ENCODE measurements around the gene KNOP1. TPM values are rescaled to one million over a fixed set of nuclear protein-coding genes. Genes with fewer than 3 reads are reported as not detected.
A peak's percentile ranks its signal among the peaks of the same experiment; 100 is the strongest.
"Not testable (repeated sequence)": the region's sequence is repeated elsewhere in the genome, so short reads cannot be mapped to it uniquely, and the experiment has no call there.

The KNOP1 gene
- total RNA-seq, 4 donors from 2014 or later, result 4.1 to 9.2 (median 5.5) TPM

DNA sequence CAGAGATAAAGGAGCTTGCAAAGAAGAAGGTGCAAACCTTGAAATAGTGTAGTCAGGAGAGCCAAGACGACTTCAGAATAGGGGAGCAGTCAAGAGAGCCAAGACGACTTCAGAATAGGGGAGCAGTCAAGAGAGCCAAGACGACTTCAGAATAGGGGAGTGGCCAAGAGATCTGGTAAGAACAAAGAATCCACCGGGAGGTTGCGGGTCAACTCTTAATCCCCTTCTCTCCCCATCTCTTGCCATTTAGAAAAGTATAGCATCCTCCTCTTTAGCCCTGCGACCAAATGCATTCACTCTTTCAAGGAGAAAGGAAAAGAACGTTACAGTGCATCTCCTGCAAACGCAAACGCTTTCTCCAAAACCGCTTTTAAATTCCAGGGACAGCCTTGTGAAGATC is 713 bp downstream of the KNOP1 start:
- in situ Hi-C loops (cut with MboI; ENCODE audit: low sequenced_read_pairs in 4 of 4), result no loop called here
- Histone ChIP-seq H3K27ac (peak overlapping the region; percentile 82 to 87 (median 86)), H3K36me3 (peaks cover 0 to 16% of the 10 kb centered on the region in 2 donors), H3K4me3 (peak overlapping the region; percentile 83 to 95 (median 94)), H3K4me1 (peaks cover 27% of the 10 kb centered on the region in 2 donors), H3K9me3 (no peaks in the 10 kb centered on the region), H3K27me3 (no peaks in the 10 kb centered on the region)
- TF ChIP-seq POLR2A (IDR thresholded peaks at IDR 0.05) (no peak), CTCF (IDR thresholded peaks at IDR 0.05 in 4 of 5, conservative IDR thresholded peaks at IDR 0.05 in 1 of 5) (no peak)
- intact Hi-C loops (cut with DNase I; ENCODE audit: low total_unique reads), result loop anchor here (5.0 kb wide), 1 partner anchor 195 kb away; the partner anchor contains the start of genes CCP110 and GDE1
- no peak for DNase-seq
- ATAC-seq, result no peak

- DNase-seq; ATAC-seq; H3K9me3 ChIP-seq; H3K27me3 ChIP-seq; in situ Hi-C loops (cut with MboI; ENCODE audit: low sequenced_read_pairs in 4 of 4): not testable (repeated sequence)
- intact Hi-C loops (cut with DNase I; ENCODE audit: low total_unique reads), result loop anchor here (5.0 kb wide), 1 partner anchor 194 kb away; the partner anchor contains the start of genes CCP110 and GDE1
- Histone ChIP-seq H3K36me3 (peaks cover 0 to 16% of the 10 kb centered on the region in 2 donors), H3K4me3 (peak overlapping the region; percentile 83 to 95 (median 94)), H3K4me1 (peaks cover 27% of the 10 kb centered on the region in 2 donors), H3K27ac (peak overlapping the region; percentile 82 to 87 (median 86))
Observed at GRCh38 chr16:19716728-19717127, 1.3 kb downstream of the KNOP1 start.

GRCh38 chr16:19716183-19716582 is 1.8 kb downstream of the KNOP1 start:
- peak overlapping the region in 1 of 4 donors; percentile 94 for H3K4me3 ChIP-seq
- DNase-seq, result no peak
- intact Hi-C loops (cut with DNase I; ENCODE audit: low total_unique reads) (loop anchor here (5.0 kb wide), 1 partner anchor 194 kb away; the partner anchor contains the start of genes CCP110 and GDE1), in situ Hi-C loops (cut with MboI; ENCODE audit: low sequenced_read_pairs in 4 of 4) (no loop called here)
- no peaks in the 10 kb centered on the region for H3K9me3 ChIP-seq
- peaks cover 0 to 16% of the 10 kb centered on the region in 2 donors for H3K36me3 ChIP-seq
- H3K27me3 ChIP-seq, result no peaks in the 10 kb centered on the region
- no peak for TF ChIP-seq POLR2A (IDR thresholded peaks at IDR 0.05)
- TF ChIP-seq CTCF (IDR thresholded peaks at IDR 0.05 in 4 of 5, conservative IDR thresholded peaks at IDR 0.05 in 1 of 5), result no peak
- H3K27ac ChIP-seq, result peak overlapping the region in 1 of 4 donors; percentile 87
- peaks cover 27% of the 10 kb centered on the region in 2 donors for H3K4me1 ChIP-seq
- ATAC-seq, result no peak

DNA sequence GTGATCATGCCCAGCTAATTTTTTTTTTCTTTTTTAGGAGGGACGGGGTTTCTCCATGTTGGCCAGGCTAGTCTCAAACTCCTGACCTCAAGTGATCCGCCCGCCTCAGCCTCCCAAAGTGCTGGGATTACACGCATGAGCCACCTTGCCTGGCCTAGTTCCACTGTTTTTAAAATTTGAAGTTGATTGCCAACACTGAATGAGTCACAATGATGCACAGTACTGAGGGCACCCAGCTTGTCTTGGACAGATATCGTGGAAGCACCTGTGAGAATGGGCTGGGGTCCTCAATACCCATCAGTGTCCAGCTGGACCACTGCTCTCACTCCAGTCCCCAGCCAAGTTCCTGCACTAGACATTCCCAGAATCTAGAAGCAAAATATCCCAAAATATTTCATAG is 2.5 kb downstream of the KNOP1 start:
- DNase-seq, result no peak
- in situ Hi-C loops (cut with MboI; ENCODE audit: low sequenced_read_pairs in 4 of 4), result no loop called here
- TF ChIP-seq POLR2A (IDR thresholded peaks at IDR 0.05) (no peak), CTCF (IDR thresholded peaks at IDR 0.05 in 4 of 5, conservative IDR thresholded peaks at IDR 0.05 in 1 of 5) (no peak)

GRCh38 chr16:19713697-19714096 is 4.3 kb downstream of the KNOP1 start:
- Histone ChIP-seq H3K27ac (no peak overlapping the region), H3K4me1 (peaks cover 17 to 20% of the 10 kb centered on the region in 2 donors), H3K27me3 (no peaks in the 10 kb centered on the region), H3K36me3 (peaks cover 0 to 16% of the 10 kb centered on the region in 2 donors), H3K4me3 (no peak overlapping the region), H3K9me3 (no peaks in the 10 kb centered on the region)
- ATAC-seq (no peak), DNase-seq (no peak)
- intact Hi-C loops (cut with DNase I; ENCODE audit: low total_unique reads), result no loop called here
- in situ Hi-C loops (cut with MboI; ENCODE audit: low sequenced_read_pairs in 4 of 4), result no loop called here
- no peak for TF ChIP-seq POLR2A (IDR thresholded peaks at IDR 0.05)
- no peak for TF ChIP-seq CTCF (IDR thresholded peaks at IDR 0.05 in 4 of 5, conservative IDR thresholded peaks at IDR 0.05 in 1 of 5)

More for the DNA sequence above, 2.5 kb downstream of the KNOP1 start:
- Histone ChIP-seq H3K4me1 (peaks cover 26 to 27% of the 10 kb centered on the region in 2 donors), H3K27me3 (no peaks in the 10 kb centered on the region), H3K27ac (no peak overlapping the region), H3K9me3 (no peaks in the 10 kb centered on the region), H3K36me3 (peaks cover 0 to 16% of the 10 kb centered on the region in 2 donors), H3K4me3 (no peak overlapping the region)
- intact Hi-C loops (cut with DNase I; ENCODE audit: low total_unique reads), result loop anchor here (5.0 kb wide), 1 partner anchor 193 kb away; the partner anchor contains the start of genes CCP110 and GDE1
- no peak for ATAC-seq
